ENCODE data around the gene CPVL.

Gene CPVL

DNA sequence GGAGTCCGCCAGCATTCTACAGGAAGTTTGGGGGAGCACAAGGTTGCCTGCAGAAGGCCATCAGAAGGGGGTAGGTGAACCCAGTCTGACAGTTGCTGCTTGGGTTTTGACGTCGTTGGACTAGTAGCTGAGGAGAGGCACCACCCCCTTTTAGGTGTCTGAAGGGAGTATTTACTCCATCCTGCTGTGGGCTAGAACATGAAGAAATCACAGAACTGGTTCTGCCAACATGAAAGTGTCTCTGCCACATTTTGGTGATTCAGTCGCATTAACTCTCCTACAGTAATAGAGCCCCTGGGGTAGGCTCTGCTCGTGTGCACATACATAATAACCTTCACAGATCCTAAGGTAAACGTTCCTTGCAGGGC is 187.4 kb downstream of the CPVL start:
- DNase-seq = no peak

DNA sequence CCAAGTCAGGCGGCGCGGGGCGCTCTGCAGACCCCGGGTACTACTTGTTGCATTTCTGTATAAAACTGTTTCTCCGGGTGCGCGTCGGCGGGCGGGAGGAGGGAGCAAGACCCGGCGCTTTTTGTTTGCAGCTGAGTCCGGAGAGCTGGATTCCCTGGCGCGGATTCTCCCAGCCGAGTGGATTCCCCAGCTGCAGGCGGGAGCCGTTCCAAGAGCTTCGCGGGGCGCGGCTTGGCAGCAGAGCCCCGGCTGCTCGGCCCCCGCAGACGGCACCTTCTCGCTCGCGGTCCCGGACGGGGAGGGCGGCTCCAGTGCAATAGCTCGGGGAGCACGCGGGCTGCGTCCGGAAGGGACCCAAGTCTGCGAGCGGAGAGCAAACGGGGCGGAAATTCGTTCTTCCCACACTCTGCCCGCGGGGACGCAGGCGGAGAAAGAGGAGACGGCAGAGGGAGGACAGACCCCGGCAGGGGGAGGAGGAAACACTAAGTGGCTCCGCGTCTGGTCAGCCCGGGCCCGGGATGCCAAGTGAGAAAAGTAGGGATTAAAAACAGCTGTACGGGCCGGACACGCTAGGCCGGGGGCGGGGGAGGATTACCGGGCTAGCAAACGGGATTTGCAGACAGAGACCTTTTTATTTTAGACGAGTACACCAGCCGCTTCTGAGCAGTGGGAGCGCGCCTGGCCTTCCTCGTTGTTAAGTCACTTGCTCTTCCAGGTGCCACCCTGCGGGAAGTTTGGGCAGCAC is 187.9 kb downstream of the CPVL start, which contains the start of gene TRIL:
TSS of gene TRIL (minus strand) at position 96 of the 745 bp plus-strand sequence. CDS start 284 bp downstream, outside the sequence.
- no peak for DNase-seq

DNA sequence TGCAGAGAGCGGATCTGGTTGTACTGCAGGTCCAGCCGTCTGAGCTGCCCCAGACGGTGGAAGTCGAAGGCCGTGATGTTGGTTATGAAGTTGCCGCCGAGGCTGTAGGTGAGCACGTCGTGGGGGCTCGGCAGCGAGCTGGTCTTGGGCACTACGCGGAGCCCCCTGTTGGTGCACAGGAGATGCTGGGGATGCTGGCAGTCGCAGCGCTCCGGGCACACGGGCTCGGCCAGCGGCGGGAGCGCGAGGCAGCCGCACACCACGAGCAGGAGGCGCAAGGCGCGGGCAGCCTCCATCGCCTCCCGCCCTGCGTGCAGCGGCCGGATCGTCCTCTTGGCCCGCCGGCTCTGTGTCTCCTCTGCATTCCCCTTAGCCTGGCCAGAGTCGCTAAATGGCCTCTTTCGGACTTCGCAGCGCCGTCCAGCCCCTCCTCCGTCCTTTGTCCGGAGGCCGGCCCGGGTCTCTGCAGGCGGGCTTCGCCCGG is 188.5 kb downstream of the CPVL start:
- DNase-seq = no peak

DNA sequence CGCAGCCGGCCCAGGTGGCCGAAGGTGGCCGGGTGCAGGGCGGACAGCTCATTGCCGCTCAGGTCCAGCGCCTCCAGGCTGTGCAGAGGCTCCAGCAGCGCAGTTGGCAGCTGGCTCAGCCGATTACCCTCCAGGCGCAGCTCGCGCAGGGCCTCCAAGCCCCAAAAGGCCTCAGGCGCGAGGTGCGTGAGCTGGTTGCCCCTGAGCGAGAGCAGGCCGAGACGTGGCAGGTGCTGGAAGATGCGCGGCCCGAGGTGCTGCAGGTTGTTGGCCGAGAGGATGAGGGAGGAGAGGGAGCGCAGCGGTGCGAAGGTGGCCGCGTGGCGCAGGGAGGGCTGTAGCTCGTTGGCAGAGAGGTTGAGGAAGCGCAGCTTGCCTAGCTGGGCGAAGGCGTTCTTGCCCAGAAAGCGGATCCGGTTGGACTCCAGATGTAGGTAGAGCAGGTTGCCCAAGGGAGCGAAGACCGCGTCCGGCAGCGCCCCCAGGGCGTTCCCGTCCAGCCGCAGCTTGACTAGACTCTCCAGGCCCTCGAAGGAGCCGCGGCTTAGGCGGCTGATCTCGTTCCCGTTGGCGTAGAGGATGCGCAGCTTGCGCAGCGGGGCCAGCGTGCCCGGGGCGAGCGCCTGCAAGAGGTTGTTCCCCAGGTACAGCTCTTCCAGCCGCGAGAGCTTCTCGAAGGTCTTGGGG is 189.1 kb downstream of the CPVL start:
- no peak for DNase-seq

DNA sequence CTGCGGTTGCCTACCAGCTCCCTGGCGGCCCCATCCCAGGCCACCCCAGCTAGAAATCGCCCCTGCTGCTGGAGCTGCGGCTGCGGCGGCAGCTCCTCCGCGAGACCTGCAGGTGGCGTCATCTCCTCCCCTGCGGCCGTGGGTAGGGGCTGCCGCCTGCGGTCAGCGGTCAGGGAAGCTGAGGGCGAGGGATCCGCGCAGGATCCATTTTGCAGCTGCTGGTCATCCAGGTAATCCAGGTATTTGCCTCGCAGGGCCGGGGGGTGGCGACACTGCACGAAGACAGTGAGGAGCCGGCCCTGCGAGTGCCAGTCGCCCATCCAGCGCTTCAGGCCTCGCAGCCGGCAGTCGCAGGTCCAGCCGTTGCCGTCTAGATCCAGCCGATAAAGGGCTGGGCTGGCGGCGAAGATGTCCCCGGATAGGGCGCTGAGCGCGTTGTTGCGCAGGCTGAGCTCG is 189.7 kb downstream of the CPVL start:
- DNase-seq = no peak

DNA sequence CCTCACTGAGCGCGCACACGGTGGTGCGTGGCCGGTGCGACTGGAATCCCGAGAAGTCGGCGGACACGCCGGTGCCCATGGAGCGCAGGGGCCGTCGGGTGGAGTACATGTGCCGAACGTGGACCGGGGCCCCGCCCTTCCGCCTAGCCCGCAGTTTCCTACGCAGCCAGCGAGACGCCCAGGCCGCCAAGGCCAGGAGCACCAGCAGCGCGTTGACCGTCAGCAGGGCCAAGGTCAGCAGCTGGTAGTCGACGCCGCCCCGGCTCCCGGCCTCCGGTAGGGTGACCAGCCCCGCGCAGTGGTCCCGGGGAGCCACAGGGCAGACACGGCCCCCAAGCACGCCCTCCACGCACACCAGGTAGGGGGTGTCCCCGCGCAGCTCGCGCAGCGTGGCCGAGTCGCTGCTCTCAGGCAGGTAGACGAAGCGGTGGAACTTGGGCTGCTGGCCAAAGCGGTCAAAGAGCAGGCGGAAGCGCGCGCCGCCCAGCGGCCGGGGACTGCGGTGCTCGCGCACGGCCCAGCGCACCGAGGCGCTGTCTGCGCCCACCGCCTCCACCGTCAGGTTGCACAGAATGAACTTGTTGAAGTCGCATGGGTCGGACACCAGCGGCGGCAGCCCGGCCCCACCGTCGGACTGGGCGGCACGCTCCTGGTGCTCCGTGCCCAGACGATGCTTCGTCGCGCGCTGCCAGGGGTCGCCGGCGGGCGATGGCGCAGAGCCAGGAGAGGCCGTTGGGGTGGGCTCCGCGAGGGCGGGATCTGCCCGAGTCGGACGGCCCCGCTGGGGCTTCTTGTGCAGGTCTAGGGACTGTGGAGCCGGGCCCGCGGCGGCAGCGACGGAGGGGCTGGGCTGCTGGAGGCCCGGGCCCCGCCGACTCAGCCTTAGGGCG is 190.4 kb downstream of the CPVL start:
- no peak for DNase-seq

DNA sequence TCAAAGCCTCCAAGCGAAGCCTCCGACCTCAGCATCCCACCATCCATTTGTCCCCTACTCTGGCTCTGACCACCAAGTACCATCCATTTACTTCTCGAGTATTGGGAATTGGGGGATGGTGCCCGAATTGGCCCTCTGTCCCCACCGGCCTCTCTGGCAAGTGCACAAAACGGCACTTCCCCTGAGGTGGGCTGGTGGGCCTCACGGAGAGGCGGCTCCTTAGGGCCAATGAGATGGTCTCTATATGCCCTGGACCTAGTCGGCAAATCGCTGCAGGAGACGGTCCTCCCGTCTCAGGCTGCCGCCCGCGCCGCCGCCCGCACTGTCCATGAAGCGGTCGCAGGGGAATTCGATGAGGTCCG is 191.0 kb downstream of the CPVL start:
- no peak for DNase-seq

DNA sequence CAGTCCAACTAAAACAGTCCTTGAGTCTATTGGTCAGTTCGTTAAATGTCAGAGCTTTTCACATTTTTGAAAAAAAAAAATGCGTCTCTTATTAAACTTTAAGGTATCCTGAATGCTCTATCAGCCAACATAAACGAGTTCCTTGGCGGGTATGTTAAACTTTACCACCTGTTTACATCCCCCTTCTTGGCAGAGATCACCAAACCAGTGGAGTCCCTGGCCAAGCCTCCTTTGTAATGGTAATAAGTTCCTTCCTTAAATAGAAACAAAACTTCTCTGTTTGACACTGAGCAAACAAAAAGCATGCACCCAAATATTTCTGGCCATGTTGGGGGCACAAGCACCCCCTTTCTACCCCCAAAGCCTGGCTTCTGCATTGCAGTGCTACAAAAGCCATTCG is 191.4 kb downstream of the CPVL start:
- DNase-seq = no peak

DNA sequence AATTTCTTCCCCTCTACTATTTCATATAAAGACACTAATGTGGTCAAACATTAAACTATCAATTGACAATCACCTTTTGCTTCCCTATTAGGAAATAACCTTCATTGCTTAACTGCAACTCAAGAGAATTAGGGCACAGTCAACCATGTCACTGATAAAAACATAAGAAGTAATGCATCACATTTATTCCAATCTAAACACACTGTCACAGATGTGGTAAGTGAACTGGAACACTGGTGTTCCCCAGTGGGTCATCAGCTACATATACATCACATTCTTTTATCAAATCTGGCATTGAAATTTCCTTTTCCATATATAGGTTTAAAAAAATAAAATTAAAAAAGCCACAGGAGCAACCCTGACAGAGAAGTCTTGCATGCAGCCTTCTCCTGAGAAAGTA is 191.9 kb downstream of the CPVL start:
- DNase-seq = no peak

DNA sequence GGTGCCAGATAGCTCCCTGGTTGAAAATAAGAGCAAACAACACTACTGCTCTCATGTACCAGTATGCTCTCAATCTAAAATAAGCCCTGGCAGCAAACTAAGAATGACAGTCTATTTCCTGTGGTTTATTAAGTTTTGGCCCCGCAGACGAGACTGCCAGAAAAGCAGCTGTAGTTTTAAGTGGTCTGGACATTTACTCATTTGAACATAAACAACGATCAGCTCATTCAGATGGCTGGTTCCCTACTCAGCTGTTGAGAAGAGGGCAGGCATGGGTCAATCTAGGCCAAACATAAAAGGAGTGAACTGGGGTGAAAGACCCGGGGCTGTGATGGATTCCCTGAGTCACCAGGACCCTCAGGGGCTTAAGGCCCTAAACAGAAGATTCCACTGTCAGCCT is 192.7 kb downstream of the CPVL start:
- no peak for DNase-seq

Data from NCI-H1048 (cell line).